Measurements from ENCODE around the gene OR6B2. TPM values are rescaled to one million over a fixed set of nuclear protein-coding genes. Genes with fewer than 3 reads are reported as not detected.

OR6B2 gene
- polyA plus RNA-seq, 1 donor from 2014 or later, result not detected

Other genes with a start within 250 kb of the OR6B2 start
- gene NDUFA10, start 5.1 kb downstream of the OR6B2 start, polyA plus RNA-seq, result 109 and 133 TPM in 2 replicates
- not detected in 2 replicates for gene OR6B3, start 23.1 kb upstream of the OR6B2 start, polyA plus RNA-seq
- gene COPS9, start 105.9 kb upstream of the OR6B2 start, polyA plus RNA-seq, result 295 and 359 TPM in 2 replicates
- not detected in 2 replicates for gene OTOS, start 110.2 kb upstream of the OR6B2 start, polyA plus RNA-seq

All from neural cell (in vitro differentiated cells).